GM18861 (cell line): Measurements from ENCODE around the gene C20orf173.
"Not testable (repeated sequence)": the region's sequence is repeated elsewhere in the genome, so short reads cannot be mapped to it uniquely, and the experiment has no call there.

Experiments
- ATAC-seq: cut with Tn5 transposase; IDR thresholded peaks from one replicate; pipeline ENCODE4 v1.9.1; 2021; ENCODE audit not compliant: unreplicated experiment

C20orf173 gene

DNA sequence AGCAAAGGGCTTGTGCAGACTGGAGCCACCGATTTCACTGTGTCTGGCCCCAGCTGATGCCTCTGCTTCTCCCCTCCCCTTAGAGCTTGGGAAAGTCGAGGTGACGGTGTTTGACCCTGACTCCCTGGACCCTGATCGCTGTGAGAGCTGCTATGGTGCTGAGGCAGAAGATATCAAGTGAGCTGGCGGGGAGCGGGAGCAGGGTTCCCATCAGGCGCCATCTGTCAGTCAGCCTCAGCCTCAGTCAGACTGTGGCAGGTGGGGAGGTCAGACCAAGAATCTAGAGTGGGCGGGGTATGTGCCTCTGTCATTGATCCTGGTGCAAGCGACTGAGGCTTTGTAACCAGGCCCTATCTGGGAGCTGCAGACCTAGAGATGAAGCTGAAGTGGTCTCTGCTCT, 17.9 kb upstream of the C20orf173 start:
- ATAC-seq = no peak

DNA sequence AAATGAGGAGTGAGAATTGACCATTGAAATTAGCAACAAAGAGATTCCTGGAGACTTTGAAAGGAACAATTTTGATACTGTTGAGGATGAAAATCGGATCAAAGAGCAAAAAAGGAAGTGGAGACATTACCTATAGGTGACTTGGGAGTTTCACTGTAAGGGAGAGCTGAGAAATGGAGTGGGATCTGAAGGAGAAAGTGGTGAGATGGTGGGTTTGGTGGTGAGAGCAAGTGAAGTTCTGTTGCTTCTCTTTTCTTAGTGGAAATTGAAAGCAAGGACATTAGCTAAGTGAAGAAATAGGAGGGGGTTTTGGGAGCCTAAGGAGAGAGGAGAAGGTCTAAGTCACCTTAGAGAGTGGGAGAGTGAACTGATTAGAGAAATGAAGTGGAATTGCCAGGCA, 16.7 kb upstream of the C20orf173 start:
- ATAC-seq = no peak

DNA sequence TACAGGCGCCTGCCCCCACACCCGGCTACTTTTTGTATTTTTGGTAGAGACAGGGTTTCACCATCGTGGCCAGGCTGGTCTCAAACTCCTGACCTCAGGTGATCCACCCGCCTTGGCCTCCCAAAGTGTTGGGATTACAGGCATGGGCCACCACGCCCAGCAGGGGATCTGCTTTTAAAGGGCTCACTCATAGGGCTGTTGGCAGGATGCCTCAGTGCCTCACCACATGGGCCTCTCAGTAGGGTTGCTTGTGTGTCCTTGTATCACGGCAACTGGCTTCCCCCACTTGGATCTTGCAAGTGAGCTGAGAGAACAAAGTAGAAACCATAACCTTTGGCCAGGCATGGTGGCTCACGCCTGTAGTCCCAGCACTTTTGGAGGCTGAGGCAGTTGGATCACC, 15.5 kb upstream of the C20orf173 start:
- not testable (repeated sequence) for ATAC-seq

DNA sequence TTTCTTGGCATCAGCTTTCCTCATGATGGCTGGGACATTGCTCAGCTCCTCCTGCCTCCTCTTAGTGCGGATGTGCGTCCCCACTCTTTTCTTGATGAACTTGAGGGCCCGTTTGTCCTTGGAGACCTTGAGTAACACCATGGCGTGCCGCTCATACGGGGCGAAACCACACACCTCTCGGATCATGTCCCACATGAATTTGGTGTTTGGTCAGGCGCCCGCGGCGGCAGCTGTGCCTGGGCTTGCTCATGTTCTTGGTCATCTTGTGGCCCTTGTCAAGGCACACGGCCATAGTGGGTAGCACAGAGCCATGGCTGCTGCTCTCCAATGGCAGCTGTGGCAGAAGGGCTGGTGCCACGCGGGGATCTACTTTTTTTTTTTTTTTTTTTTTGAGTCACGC, 15.0 kb upstream of the C20orf173 start:
- no peak for ATAC-seq

DNA sequence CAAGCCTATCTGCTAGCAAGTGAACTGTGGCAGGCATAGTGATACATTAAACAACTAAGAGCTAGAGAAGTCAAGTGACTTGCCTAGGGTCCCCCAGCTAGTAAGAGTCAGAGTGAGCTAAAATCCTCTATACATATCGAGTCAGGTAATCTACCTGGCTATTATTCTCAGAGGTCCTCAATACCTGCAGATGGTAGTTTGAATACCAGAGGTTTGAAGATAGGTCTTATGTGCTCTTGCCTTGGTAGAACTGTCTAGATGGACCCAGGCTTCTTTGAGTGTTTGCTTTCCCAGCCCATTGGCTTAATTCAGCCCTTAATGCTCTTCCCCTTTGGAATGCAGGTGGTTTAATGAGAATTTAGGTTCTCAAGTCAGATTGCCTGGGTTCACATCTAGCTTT, 13.5 kb upstream of the C20orf173 start:
- no peak for ATAC-seq

DNA sequence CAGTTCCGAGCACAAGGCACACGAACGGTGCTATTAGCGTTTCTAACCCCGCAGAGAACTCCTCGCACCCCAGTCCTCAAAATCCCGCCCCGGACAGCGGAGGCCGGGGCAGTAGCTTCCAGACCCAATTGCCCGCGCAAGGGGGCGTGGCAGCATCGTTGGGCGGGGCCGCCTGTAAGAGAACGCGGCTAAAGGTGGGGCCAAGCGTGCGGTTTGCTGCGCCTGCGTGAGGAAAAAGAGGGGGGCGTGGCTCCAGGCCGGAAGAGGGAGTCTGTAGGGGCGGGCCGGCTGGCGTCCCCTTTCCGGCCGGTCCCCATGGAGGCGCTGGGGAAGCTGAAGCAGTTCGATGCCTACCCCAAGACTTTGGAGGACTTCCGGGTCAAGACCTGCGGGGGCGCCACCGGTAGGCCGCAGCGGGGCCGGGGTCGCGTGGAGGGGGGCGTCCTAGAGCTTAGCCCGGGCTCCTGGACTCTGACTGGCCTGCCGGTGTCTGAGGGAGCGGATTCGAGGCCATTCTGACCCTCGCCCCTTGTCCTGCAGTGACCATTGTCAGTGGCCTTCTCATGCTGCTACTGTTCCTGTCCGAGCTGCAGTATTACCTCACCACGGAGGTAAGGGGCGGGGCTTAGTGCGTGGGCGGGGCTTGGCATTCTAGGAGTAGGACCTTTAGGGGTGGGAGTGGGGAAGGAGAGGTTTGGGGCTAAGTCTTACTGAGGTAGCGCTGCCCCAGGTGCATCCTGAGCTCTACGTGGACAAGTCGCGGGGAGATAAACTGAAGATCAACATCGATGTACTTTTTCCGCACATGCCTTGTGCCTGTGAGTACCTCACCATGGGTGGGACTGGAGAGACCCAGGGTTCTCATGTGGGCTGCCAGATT, 12.6 kb upstream of the C20orf173 start, which contains the start of gene ERGIC3:
ERGIC3 (plus strand) TSS at position 296 of the 880 bp plus-strand sequence; CDS start at position 316, 20 bp downstream.
- ATAC-seq = peak; percentile 67

DNA sequence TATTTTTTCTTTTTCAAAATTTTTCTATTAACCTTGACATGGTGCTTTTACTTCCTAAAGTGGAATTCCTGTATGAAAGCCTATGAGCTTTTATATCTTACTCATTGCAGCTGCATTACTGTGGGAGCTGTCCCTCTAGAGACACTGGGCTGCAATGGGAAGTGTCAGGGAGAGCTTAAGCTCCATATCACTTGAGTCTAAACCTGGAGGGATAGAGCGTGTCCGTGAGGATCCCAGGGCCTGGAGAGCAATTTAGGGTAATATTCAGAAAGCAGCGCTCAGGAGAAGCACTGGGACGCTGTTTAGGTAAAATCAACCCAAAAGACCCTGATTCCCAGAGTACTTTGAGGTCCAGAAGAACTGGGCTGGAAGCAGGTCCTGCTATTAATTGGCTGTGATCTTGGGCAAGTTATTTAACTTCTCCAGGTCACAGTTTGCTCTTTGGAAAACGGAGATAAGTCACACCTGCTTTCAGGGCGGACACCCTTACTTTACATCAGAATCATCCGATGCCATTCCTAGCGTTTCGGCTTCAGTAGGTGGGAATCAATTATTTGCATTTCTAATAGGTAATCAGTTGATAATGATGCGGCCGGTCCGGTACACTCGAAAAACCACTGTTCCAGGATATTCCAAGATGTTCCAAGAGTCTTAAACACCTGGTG, 11.8 kb upstream of the C20orf173 start:
- ATAC-seq = no peak

DNA sequence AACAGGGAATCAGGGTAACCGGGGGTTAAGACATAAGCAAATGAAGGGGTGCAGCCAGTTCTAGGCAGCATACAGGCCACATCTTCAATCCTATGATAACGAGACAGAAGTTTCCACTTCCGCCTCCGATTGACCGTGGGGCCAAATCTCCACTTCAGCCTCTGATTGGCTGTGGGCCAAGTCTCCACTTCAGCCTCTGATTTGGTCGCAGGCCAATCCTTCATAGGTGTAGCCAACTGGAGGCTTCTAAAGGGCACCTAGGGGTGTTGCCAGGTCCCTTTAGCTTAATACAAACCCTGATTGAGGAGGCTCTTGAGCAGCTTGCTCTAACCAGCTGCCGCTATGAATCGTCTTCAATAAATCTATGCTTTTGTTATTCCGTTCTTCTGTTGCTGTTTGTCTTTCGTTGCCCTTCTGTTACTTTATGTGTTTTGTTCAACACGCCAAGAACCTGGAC, 10.3 kb upstream of the C20orf173 start:
- peak; percentile 67 for ATAC-seq

DNA sequence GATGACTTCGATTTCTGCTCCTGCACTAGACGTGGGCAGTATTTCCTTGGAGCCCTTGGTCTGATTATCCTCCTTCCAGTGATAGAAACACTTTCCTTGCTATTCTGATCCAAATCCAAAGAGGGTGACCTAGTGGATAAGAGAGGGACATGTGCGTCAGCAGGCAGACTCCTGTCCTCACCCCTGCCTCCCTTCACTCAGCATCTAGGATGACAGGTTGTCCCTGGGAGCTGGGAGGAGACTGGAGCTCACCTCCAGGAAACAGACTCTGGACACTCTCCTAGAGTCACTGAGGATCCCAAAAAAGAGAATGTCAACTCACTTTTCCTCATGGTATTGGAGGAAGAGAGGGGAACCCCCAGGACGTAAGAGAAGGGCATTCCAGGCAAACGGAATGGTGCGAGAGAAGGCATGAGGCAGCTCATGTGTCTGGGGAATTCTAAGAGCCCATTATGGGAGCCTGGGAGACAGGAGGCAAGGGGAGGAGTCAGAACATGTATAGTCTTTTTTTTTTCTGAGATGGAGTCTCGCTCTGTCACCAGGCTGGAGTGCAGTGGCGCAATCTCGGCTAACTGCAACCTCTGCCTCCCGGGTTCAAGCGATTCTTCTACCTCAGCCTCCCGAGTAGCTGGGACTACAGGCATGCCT, 2.2 kb downstream of the C20orf173 start:
- no peak for ATAC-seq

DNA sequence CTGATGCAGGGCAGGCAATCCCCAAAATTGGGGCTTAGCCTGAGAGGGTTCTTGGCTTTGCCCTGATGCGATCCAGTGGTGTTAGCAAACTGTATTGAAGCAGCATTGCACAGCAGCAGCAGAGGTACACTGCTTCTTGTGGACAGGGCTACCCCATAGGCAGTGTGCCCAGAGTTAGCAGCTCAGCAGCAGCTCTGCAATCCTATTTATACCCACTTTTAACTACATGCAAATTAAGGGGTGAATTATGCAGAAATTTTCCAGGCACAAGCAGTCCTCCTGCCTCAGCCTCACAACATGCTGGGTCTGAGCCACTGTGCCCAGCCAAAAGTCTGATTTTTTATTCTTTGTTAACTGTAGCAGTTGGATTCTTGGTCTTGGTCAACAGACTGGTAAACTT, 3.8 kb downstream of the C20orf173 start:
- ATAC-seq = no peak

DNA sequence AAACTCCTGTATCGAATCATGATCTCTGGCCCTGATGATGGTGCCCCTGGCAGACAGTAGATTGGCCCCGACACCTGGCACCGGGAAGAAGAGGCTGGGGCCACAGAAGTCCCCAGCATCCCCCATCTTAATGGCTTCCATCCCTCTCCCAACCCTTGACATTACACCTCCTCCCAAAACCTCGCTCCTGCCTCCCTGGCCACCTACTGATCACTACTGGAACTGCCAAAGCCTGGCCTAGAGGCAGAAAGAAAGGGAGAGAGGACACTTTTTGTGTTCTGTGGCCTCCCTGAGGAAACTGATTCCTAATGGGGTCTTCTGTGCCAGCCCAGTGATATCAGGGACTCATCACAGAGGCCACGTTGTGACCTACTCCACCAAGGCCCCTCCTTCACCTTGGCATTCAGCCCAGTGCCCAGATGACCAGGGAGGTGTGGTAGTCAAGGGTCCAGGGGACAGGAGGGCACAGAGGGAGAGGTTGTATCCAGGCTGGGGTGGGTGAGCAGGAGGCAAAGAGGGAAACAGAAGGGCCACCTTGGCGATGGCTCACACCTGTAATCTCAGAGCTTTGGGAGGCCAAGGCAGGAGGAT, 6.1 kb downstream of the C20orf173 start:
- ATAC-seq = no peak

DNA sequence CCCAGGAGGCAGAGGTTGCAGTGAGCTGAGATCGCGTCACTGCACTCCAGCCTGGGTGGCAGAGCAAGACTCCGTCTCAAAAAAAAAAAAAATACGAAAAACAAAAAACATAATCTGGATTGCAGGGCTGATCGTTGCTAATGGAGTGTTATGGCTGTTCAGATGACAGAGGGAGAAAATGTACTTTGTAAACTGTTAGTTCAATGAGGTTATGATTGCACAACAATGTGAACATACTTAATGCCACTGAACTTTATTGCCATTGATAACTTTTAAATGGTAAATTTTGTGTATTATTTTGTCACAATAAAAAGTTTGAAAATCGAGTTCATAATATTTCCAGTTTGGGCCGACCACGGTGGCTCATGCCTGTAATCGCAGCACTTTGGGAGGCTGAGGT, 10.5 kb downstream of the C20orf173 start:
- no peak for ATAC-seq

DNA sequence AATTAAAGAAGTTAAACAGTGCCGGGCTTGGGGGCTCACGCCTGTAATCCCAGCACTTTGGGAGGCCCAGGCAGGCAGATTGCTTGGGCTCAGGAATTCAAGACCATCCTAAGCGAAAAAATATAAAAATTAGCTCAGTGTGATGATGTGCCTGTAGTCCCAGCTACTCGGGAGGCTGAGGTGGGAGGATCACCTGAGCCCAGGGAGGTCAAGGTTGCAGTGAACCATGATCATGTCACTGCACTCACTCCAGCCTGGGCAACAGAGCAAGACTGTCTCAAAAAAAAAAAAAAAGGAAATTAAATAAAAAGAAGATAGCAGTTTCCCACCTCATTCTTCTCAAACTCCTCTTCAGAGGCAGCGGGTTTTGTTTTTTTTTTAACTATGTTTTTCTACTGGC, 11.7 kb downstream of the C20orf173 start:
- not testable (repeated sequence) for ATAC-seq

DNA sequence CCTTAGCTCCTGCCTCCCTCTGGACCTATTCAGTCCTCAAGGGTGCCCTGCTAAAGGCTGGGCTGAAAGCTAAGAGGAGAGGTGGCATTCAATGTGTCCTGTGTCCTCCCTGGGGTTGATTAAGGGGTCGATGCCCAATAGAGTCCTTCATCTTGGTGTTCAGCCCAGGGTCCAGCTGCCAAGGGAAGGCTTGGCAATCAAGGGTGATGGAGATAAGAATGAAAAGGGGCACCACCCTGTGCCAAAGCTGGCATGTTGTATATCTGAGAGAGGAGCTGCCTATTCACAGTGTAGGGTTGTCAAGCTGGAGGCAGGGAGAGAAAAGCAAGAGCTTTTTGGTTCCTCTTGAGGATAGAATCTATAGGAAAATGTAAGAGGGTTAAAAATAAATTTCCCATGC, 12.3 kb downstream of the C20orf173 start:
- no peak for ATAC-seq

DNA sequence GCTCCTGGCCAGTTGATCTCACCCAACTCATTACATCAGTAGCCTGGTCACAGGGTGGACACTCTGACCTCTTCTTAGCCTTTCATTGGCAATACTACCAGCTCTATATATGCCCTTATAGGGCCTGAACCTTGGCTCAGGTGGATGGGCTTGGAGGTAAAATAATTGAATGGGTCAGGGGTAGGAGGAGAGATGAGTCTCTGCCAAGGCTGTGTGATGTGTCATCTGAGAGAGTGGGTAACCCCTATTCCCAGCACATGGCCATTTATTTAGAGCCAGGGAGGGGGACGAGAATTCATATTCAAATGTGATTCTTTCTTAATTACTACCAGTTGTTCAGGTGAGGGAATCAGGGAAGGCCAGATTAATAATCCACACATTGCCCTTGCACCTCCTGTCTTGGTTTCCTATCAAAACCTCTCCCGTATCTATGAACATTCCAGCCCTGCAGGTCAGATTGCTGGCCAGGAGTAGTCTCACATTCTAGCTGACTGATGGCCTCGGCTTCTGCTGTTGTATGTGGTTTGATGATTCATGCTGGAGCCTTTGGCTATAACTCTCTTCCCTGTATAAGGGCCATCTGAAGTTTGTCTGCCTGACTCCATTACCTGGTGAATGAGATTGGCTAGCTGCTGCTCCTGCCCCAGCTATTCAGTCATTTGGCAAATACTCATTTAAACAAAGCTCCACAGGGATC, 13.4 kb downstream of the C20orf173 start:
- ATAC-seq = no peak

DNA sequence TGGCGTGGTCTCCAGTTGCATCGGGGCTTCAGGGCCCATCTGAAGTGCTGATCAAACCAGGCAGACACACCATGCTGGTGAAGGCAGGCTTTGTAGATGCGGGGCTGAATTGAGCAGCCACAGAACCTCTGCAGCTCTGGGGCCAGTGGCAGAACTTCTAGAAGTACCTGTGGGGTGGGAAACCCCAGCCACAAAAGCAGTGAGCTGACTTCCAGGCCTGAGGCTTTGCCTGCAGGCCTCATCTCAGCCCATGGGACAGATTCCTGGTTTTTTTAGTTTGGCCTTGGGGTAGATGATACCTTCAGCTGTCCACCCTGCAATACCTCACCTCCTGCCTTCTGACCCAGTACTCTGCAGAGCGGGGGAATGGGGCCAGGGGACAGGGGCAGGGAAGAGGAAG, 14.1 kb downstream of the C20orf173 start:
- no peak for ATAC-seq

DNA sequence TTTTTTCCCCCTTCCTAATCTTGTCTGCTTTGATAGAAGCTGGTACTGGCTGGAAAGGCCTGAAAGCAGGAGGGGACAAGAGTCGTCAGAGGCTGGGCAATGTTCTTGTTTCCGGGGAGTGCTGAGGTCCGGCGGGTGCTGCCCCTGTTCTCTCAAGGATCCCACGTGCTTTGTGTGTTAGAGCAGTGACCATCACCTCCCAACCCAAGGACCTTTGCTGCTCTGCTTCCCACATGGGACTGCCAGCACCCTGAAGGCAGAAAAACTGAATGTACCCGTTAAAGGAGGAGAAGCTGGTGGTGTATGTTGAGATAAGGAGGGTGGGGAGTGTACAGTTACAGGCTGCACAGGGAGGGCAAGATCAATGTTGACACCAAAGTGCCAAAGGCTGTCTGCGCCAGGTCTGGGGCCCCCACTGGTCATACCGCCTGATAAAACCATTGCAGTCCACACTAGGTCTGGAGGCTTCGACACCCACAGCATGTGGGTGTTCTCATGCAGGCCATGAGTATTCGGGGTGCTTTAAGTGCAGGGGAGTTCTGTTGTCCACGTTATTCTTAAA, 15.0 kb downstream of the C20orf173 start:
- no peak for ATAC-seq

DNA sequence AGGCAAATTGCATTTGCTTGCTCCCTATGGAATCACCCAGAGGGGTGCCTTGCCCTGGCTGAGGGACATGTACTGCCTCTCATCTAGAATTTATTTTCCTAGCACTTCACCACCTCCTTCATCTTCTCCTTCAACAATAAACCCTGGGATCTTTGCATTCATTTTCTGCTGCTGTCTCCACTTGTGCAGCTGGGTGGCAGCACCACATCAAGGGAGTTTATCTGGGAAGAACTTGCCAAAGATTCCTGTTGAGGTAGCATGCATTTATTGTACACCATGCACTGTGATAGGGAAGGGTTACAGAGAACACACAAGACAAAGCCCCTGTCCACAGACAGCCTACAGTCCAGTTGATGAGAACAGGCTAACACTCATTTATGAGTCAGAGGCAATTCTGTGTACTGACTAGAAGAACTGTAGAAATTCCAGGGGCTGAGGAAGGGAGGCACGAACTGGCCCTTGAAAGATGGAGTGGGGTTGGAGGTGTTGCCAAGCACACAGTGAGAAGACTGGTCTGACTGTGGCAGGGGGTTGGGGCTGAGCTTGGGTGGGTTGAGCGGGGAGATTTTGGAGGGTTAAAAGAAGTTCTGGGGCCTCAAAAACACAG, 17.5 kb downstream of the C20orf173 start:
- ATAC-seq = no peak

DNA sequence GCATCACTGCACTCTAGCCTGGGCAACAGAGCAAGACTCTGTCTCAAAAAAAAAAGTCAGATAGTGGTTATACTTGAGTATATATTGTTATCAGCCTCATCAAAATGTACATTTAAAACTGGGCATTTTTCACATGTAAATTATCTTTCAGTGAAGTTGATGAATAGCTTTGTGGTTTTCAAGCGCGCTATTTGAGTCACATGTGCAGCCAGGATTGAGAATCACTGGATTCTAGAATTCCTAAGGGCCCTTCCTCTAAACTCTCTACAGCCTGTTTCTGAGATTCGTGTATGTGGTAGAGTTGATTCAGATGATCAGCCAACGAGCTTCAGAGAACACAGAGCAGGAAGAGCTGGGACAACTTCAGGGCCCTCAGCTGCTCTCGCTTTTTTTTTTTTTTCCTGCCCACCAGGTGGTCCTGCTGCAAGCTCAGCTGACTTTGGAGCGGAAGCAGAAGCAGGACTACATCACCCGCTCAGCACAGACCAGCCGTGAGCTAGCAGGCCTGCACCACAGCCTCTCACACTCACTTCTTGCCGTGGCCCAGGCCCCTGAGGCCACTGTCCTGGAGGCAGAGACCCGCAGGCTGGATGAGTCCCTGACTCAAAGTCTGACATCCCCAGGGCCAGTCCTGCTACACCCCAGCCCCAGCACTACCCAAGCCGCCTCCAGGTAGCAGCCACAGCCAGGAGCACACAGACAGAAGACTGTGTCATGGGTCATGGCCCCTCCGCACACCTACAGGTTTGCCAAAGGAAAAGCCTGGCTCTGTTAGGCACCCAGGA, 18.3 kb downstream of the C20orf173 start:
- ATAC-seq = no peak
